IPS-18c (cell line): Measurements from ENCODE around the gene FYB1.

Source experiments
- H3K4me3 ChIP-seq: 2 replicates; pipeline ENCODE4 v1.7.0; 2013; ENCODE audit warnings: low read depth, mild to moderate bottlenecking, low read length, moderate library complexity; ENCODE audit not compliant: insufficient read depth
- H3K9me3 ChIP-seq: one replicate; pipeline ENCODE4 v1.6.1; 2013; ENCODE audit warnings: mild to moderate bottlenecking, low read length, moderate library complexity; ENCODE audit not compliant: control insufficient read depth, insufficient read depth

The FYB1 gene

DNA sequence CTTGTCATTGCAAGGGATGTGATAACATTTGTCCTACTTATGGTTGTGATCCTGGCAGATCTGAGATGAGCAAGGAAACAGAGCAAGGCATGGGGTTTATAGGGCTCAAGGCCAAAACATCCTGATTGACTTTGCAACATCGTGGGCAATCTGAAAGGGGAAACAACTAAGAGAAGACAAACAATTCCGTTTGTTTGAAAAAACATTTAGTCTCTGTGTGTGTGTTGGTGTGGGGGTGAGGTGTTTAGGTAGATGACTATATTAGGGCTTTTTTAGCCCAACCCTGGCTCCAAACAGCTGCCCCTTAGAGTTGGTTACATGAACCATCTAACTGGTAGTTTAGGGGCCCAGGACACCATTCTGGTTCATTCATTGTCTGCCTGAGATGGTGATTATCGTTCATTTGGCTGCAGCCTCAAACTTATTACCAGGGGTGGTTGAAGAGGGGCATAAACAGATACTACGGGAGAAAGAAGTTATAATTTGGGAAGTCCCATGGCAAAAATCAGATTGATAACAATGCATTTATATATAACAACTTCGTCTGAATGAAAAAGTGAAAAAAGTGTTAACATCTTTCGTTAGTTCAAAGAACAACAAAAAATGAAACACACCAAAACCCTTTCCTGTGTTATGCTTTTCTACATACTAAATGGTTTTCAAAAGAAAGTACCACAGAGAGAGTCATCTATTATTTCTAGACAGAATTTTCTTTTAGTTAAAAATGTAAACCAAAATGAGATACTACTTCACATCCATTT, 5.7 kb downstream of the FYB1 start:
- H3K4me3 ChIP-seq: no peak overlapping the region
- no peaks in the 10 kb centered on the region for H3K9me3 ChIP-seq

DNA sequence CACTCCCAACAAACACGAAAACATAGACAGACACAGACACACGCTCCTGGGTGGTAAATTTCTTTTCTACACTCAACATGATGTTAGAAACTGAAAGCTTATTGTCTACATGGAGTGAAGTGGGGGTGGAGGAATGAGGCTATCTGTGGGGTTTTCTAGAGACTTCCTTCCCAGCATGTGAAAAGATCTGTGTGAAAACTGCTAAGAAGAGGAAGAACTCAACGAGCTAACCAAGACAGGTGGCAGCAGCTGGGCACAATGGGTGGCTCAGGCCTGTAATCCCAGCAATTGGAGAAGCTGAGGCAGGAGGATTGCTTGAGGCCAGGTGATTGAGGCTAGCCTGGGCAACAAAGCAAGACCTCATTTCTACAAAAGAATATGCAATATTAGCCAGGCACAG, 7.6 kb downstream of the FYB1 start:
- Histone ChIP-seq H3K4me3 (no peak overlapping the region), H3K9me3 (no peaks in the 10 kb centered on the region)

DNA sequence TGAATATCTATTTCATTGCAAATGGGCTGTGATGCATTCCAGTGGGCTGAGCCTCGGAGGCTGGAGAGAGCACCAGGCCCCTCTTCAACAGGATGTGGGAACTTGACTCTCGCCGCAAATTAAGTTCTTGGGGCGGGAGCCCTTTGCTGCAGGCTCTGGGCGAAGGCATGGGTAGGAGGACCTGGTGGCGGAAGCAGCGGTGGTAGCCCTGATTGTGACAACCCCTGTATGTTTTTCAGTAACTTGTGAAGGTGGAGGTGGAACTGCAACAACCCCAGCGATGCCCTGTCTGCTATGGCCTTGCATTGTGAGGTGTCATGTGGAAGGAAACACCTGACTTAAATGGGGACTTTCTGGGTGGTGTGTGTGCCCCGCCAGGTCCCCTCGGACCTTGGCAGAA, 9.4 kb downstream of the FYB1 start:
- no peaks in the 10 kb centered on the region for H3K9me3 ChIP-seq
- H3K4me3 ChIP-seq: no peak overlapping the region

DNA sequence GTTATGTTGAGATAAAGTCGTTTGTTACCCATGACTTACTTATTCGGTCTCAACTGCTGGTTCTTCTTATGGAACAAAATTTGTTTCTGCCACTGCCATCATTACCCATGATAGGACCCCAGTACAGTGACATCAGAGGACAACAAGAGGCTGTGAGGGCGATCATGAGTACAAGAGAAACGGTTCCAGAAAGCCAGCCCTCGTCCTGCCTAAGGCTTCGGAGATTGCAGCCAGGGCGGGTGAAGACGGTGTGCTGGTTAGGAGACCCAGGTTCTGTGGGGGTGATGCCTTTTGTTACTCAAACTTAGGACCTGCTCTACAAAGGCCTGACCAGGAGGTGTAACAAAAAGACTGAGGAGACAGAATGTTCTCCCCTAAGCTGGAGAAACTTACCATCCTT, 10.9 kb downstream of the FYB1 start:
- Histone ChIP-seq H3K4me3 (no peak overlapping the region), H3K9me3 (no peaks in the 10 kb centered on the region)

DNA sequence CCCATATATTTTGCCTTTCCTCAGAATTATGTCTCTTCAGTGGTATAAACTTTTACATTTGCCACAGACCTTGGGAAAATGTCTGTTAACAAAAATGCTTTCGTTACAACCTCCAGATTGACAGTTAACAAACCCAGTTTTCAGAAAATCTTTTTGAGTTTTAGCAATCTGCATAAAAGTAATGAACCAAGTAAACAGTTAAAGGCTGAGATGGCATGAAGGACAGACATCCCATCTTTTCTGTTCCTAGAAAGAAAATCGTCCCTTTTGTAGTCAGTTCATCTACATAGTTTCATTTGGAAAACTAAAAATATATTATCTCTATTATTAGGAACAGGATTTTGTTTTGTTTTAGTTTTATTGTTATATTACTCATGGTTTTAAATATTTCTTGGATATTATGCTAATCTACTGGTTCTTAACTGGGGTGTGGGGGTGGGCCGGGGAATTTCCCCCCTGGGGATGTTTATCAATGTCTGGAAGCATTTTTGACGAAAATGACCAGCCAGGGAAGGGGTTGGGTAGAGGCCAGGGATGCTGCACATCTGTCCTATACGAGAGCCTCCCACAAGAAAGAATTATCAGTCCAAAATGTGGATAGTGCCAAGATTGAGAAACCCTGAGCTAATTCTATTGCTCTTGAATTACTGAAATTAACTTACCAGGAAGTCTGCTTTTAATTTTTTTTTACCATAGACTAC, 11.9 kb downstream of the FYB1 start:
- H3K9me3 ChIP-seq: no peaks in the 10 kb centered on the region

DNA sequence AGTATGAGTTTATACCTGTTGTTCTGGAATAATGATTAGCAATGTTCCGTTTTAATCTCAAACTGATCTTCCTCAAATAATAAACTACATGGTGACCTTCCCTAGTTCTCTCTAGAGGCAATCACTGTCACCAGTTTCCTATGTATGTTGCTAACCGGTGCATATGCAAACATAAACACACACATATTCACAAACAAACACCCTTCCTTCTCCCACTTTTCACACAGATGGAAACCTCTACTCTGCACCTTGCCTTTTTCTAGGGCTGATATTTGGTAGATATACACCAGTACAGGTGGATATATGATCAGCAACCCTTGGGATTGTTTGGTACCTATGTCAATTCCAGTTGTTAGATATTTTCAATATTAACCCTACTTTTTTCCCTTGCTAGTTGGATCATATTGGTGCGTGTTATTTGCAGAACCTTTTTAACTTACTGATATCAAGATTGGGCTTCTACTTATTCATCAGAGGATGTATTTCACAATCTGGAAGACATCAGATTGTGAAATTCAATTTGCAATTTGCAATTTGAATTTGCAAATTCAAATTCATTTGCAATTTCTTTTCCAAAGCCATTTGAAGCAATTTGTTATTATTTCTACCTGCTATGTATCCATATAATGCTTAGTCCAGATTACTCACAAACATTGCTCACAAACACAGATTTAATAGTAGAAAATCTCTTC, 12.6 kb downstream of the FYB1 start:
- H3K4me3 ChIP-seq: no peak overlapping the region

More for the DNA sequence above, 11.9 kb downstream of the FYB1 start:
- H3K4me3 ChIP-seq: no peak overlapping the region

DNA sequence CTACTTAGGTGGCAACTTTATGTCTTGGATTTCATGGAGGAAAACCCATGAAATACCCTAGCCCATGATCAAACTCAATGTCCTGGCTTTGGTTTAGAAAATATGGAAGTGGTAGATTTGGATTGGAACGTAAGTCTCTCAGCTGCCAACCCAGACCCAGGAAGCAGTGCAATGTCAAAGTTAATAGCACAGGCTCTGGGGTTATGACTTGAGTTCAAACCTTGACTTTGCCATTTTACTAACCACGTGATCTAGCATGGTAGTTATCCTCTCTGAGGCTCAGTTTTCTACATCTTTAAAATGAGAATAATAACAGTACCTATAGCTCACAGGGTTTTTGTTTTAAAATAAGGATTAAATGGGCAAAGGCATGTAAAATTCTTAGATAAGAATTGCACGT, 13.8 kb downstream of the FYB1 start:
- Histone ChIP-seq H3K4me3 (no peak overlapping the region), H3K9me3 (no peaks in the 10 kb centered on the region)

More for the DNA sequence above, 12.6 kb downstream of the FYB1 start:
- H3K9me3 ChIP-seq: no peaks in the 10 kb centered on the region

DNA sequence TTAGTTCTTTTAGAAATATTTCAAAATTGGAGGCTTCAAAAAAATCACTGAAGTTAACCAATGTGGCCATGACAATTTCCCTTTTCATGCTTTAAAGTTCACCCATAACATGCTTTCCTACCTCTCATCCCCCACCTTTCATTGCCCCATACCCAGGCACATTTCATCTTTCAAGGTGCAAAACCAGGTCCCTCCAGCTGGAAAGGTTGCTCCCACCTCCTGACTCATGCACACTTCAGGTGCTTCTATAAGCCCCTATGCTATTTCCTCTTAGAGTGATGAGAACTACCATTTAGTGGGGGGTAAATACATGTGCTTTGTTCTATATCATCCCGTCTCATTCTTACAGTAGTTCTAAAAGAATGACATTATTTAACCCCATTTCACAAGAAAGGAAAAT, 15.4 kb downstream of the FYB1 start:
- Histone ChIP-seq H3K4me3 (no peak overlapping the region), H3K9me3 (no peaks in the 10 kb centered on the region)

DNA sequence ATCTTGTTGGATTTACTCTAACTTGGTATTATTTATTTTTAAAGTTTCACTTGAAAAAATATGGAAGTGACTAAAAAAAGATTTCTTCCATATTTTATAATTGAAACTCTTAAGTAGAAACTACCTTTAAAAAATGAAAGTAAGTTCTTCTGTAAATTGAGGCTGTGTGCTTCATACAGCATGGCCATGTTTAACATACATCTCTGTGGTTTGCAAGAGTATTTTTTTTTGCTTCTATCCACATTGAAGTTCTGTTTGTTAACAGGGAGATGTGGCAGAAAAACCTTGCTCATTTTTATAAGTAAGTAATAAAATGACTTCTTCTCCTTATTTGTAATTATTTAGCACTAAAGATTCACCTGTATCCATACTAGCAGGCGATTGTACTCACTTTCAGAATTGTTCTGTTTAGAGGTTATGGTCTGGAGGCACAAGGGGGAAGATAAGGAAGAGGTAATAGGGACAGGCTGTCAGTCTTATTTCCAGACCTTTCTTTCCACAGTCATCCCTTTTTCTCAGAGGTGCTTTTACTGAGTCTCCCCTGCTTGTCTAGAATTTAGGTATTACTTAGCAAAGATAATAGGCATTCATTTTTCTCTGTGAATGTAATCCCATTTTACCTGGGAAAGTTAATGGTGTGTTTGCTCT, 16.0 kb downstream of the FYB1 start:
- no peaks in the 10 kb centered on the region for H3K9me3 ChIP-seq
- H3K4me3 ChIP-seq: no peak overlapping the region

DNA sequence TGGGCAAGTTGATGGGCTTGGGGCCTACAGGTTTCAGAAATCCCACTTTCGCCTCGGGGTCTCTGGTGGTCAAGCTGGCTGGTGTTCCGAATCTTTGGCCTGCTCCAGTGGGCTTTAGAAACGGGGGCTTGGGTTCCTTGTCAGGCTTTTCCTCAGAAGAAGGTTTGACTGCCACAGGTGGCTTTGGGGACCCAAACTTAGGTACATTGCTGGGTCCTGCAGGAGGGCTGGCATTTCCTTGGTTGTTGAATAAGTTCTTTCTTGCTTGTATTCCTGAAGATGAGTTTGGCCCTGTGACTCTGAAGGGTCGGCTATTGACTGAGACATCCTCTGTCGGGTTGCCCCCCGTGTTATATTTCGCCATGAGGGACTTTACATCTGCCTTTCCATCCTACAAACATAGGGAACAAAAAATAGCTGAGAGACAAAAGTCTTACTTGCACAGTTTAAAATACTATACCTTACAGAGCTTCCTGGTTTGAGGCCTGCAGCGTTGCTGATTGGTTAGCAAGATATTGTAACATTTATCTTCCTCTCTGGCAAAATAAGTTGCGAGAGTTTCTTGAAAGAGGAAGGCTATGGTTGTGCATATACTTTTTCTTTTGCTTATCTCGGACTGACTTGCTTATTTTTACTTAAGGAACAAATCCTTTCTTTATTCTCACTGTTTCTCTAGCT, 16.6 kb downstream of the FYB1 start:
- Histone ChIP-seq H3K9me3 (no peaks in the 10 kb centered on the region), H3K4me3 (no peak overlapping the region)

DNA sequence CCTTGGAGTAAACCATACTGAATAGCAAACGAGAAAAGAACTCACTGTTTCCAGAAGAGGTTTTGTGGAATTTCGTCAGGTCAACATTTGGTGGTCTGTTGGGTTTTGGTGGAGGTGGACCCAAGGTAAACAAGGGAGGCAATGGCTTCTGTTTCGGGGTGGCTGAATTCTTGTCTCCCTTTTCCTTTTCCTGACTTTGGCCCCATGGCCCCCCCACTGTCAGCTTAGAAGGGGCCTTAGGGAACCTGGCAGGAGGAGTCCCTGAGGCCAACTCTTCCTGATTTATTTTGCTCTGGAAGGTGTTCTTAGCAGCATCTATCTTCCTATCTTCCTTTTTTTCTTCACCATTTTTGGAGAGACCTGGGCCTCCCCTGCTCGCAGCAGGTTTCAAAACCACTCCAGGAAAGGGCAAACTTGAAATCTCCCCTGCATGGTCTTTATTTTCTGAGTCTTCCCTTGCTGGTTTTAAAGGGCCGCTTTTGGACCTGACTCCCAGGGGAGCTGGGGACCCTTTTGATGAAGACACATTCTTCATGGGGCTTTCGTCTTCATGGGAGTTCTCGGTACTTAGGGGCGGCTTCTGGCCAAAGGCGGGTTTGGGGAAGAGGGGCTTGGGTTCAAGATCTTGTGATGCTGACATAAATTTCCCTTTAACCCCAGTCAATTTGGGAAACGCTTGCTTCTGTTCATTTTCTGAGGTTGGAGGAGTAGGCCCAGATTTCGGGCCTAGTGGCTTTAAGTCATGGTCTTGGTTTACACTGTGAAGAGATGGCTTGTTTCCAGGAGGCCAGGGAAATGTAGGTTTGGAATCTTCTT, 17.4 kb downstream of the FYB1 start:
- no peaks in the 10 kb centered on the region for H3K9me3 ChIP-seq
- no peak overlapping the region for H3K4me3 ChIP-seq

DNA sequence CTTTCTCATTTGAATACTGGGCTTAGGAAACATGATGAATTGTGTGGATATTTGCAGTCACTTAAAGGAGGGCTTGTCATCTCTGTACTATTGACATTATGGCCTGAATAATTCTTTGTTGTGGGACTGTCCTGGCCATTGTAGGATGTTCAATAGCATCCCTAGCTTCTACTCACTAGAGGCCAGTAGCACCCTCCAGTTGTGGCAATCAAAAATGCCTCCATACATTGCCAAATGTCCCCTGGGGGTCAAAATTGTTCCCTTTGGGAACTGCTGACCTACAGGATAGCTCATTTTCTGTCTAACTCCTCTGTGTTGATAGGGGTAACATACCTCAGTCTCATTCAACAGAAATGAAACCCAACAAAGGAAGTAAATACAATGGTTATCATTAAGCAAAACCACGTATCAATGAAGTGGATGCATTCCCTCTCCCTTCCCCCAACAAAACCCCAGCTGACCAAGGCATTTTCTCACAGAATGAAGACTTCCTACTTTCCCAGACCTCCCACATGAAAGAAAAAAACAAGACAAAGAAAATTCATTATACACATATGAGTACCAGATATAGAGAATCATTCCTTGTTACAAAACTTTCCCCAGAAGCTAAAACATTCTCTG, 18.1 kb downstream of the FYB1 start:
- H3K4me3 ChIP-seq: no peak overlapping the region
- H3K9me3 ChIP-seq: no peaks in the 10 kb centered on the region

DNA sequence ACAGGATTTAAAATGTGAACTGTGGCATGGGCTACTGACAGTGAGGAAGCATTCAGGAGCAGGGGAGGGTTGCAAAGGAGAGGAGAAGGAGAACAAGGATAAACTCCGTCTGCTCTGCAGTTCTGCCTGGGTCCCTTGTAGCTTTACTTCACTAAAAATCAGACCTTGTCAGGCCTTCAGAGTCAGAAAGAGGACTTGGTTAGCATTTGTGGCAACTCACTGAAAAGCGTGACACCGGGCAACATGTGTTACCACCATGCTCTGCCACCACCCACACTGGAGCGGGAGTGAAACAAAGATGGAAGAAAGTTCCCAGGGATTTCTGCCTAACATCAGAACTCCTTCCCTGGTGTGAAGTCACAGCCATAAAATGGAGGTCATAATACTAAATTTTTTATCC, 19.3 kb downstream of the FYB1 start:
- Histone ChIP-seq H3K4me3 (no peak overlapping the region), H3K9me3 (no peaks in the 10 kb centered on the region)

DNA sequence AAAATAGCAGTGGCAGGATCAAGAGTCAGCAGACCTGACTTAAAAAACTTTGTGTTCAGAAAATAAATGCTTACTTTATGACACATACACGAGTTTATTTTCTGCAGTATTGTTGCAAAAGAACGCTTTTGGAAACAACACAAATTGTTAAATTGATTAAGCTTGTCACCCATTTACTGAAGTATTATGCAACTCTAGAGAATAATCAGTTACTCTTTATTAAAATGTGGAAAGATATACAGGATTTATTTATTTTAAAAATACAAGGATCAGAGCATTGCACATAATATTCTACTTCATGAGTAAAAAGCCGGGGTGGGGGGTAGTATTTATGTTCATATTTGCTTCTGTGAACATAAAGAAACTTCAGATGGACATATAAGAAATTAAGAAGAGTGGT, 20.0 kb downstream of the FYB1 start:
- Histone ChIP-seq H3K4me3 (no peak overlapping the region), H3K9me3 (no peaks in the 10 kb centered on the region)

DNA sequence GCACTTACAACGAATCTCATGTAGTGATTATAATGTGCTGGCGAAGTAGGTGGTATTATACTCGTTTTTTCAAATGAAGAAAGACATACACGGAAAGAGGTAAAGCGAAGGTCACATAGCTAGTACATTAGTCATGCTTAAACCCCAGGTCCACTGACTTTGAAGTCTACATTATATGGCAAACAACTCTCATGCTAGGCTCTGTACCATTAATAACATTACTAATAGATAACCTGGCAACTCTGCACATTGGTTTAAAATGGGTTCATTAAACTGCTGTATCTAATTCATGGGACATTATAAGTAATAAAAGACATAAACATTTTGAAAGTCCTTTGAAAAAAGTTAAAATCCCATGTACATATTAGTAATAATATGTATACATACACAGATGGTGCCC, 21.2 kb downstream of the FYB1 start:
- no peak overlapping the region for H3K4me3 ChIP-seq
- H3K9me3 ChIP-seq: no peaks in the 10 kb centered on the region

DNA sequence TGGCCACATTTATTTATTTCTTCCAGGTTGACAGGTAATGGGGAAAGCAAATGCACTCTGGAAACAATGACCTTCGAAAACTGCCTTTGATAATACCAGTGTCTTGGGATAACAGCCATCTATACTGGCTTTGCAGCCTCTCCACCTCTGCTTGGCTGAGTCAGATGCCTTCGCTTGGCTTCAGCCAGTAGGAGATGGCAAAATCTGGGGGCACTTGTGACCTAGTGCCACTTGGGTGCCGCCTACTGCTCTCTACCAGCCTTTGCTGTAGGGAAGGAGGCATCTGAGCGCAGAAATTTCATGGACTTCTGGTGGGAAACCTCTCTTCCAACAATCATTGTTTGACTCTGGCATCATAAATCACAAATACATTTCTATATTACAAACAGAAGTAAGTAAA, 21.8 kb downstream of the FYB1 start:
- H3K4me3 ChIP-seq: no peak overlapping the region
- H3K9me3 ChIP-seq: no peaks in the 10 kb centered on the region
